ENCODE results near the gene CDC34. TPM values are rescaled to one million over a fixed set of nuclear protein-coding genes. Genes with fewer than 3 reads are reported as not detected.

The CDC34 gene
- total and polyA plus RNA-seq, 2 of the 8 experiments (the other 6 are each of a cell fraction or from before 2014, with no cell fraction given): 95.9 to 129 TPM

DNA sequence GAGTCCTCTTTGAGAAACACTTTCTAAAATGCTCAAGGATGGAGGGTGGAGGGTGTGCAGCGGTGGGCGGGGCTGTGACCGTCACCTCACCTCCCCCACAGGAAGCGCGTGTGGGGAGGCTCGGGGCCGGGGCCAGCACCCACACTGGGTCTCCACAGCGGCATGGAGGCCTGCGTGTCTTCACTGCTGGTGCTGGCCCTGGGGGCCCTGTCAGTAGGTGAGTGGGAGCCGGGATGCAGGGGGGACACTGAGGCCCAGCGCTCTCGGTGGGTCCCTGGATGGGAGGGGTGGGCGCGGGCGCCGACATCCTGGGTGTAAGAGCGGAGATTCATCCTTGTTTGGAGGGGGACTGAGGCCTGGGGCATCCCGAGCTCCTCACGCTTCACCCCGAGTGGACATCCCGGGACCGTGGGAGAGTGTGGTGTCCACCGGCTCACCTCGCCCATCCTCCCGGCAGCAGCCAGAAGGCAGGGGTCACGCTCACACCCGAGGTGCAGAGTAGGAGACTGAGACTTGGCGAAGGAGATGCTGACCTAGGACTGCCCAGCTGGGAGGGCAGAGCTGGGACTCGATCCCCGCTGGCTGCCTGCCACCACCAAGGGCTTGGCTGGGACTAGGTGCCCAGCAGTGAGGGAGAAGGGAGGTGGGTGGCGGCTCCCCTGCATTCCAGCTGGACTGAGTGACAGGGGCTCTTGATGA, 12.5 kb downstream of the CDC34 start, which contains the start of gene GZMM:
Gene GZMM (plus strand): TSS at position 144 of the 699 bp plus-strand sequence. CDS start 19 bp downstream, at position 163.
- peaks cover 2 to 16% of the 10 kb centered on the region in 2 experiments for H4K20me1 ChIP-seq (replicated peaks in 1 of 2; ENCODE audit: control insufficient read depth in 1 of 2, insufficient read depth in 2 of 2, low read length in 2 of 2)
- 82% methylated on average over 20 of the region's 31 CpGs; no CpG with 5 or more reads in 1 of the 2 experiments for WGBS, 2 experiments (ENCODE audit: extremely low coverage in 1 of 2, insufficient coverage in 1 of 2, insufficient read length in 1 of 2, insufficient replicate concordance in 2 of 2, low coverage in 1 of 2, low lambda C conversion rate in 2 of 2, missing lambda C conversion rate in 1 of 2)
- H2BK20ac ChIP-seq (ENCODE audit: low read length): no peak within 1 kb of the TSS
- H3K14ac ChIP-seq (ENCODE audit: insufficient read length): no peak within 1 kb of the TSS
- FAIRE-seq (no peak), DNase-seq (ENCODE audit: low read depth in 1 of 2, low spot score in 2 of 2) (no peak)
- CTCF ChIA-PET (ENCODE audit: partially characterized antibody): interaction anchor here (0.6 kb wide), 1 partner anchor 101 kb away, joined by 3 read pairs; no protein-coding TSS in a partner anchor
- peaks cover 0 to 24% (median 5%) of the 10 kb centered on the region in 4 experiments; a peak in 5 of 8 replicates for H3K36me3 ChIP-seq (ENCODE audit: control insufficient read depth in 2 of 4, insufficient read depth in 4 of 4, low read length in 3 of 4)
- no peak within 1 kb of the TSS for H3K56ac ChIP-seq (replicated peaks; ENCODE audit: insufficient read length, low read depth, low read length)
- no peak within 1 kb of the TSS for H4K5ac ChIP-seq (ENCODE audit: insufficient read length, low read depth, low read length)
- no peaks in the 10 kb centered on the region for H3K79me2 ChIP-seq (ENCODE audit: control insufficient read depth in 1 of 2, insufficient read depth in 2 of 2, low read length in 2 of 2)
- POLR2A ChIA-PET (ENCODE audit: partially characterized antibody): interaction anchor here (0.6 to 4.2 kb wide), 5 partner anchors 9 to 40 kb away, joined by 3 to 43 read pairs (median 5); partner anchors contain the start of gene CDC34
- no peak within 1 kb of the TSS for H2BK120ac ChIP-seq (replicated peaks; ENCODE audit: low read depth, low read length)
- H3K23ac ChIP-seq (ENCODE audit: insufficient read length): no peak within 1 kb of the TSS
- no peak within 1 kb of the TSS for H2AFZ ChIP-seq (ENCODE audit: low read length)
- no peak for TF ChIP-seq SP1 (IDR thresholded peaks at IDR 0.05; ENCODE audit: low read depth, low read length)
- 0 out of 3 replicates have a peak, but pooled peaks of 1 of the 2 experiments have one; percentile 15 for TF ChIP-seq POLR2A (IDR thresholded peaks at IDR 0.05; ENCODE audit: control extremely low read depth in 1 of 2, low read depth in 2 of 2, low read length in 2 of 2)
- peak; percentile 38; the same call in 1 of the 2 replicates for TF ChIP-seq POLR2AphosphoS5 (IDR thresholded peaks at IDR 0.05; ENCODE audit: low read depth, low read length)
- no peak within 1 kb of the TSS for H3K18ac ChIP-seq (ENCODE audit: extremely low read depth, low read length)
- 0 out of 2 replicates have a peak within 1 kb of the TSS, but pooled peaks have one; percentile 52 for H2BK5ac ChIP-seq (ENCODE audit: low read depth, low read length)
- no peaks in the 10 kb centered on the region for H3K9me3 ChIP-seq (ENCODE audit: insufficient read depth in 2 of 2, low read depth in 1 of 2, low read length in 1 of 2)
- 0 out of 2 replicates have a peak, but pooled peaks cover 4% of the 10 kb centered on the region for H3K79me1 ChIP-seq (ENCODE audit: low read depth, low read length)
- no peaks in the 10 kb centered on the region; a peak in 1 of 7 replicates for H3K4me1 ChIP-seq (replicated peaks in 1 of 4; ENCODE audit: control insufficient read depth in 3 of 4, insufficient read depth in 4 of 4, low read length in 3 of 4)
- no peak within 1 kb of the TSS for H3K27ac ChIP-seq (ENCODE audit: low read depth, low read length)
- no peak within 1 kb of the TSS for H3K9ac ChIP-seq (replicated peaks in 1 of 4; ENCODE audit: extremely low read depth in 1 of 4, low read depth in 3 of 4, low read length in 3 of 4)
- H3K4ac ChIP-seq (replicated peaks; ENCODE audit: insufficient read length, low read depth, low read length): no peak within 1 kb of the TSS
- H4K8ac ChIP-seq (ENCODE audit: extremely low read depth, insufficient read depth, low read length): no peak within 1 kb of the TSS
- peaks cover 3% of the 10 kb centered on the region; the same call in 1 of the 2 replicates for H3K23me2 ChIP-seq (ENCODE audit: low read depth, low read length)
- no peaks in the 10 kb centered on the region for H3K27me3 ChIP-seq (replicated peaks in 1 of 4; ENCODE audit: control insufficient read depth in 3 of 4, extremely low read depth in 1 of 4, insufficient read depth in 3 of 4, low read length in 3 of 4)
- H3K4me3 ChIP-seq (ENCODE audit: extremely low read depth in 1 of 4, insufficient read depth in 2 of 4, low read depth in 3 of 4, low read length in 4 of 4): no peak within 1 kb of the TSS
- H3K4me2 ChIP-seq (ENCODE audit: insufficient read depth in 1 of 2, low read depth in 2 of 2, low read length in 2 of 2): no peak within 1 kb of the TSS
- H2AK5ac ChIP-seq (ENCODE audit: low read depth, low read length): 0 out of 2 replicates have a peak within 1 kb of the TSS, but pooled peaks have one; percentile 7
- no peak within 1 kb of the TSS for H2BK12ac ChIP-seq (ENCODE audit: low read depth, low read length)
- no peak within 1 kb of the TSS for H2BK15ac ChIP-seq (ENCODE audit: low read length)
- no peak within 1 kb of the TSS for H4K91ac ChIP-seq (replicated peaks; ENCODE audit: insufficient read length, low read length)

Measured in H1 (cell line).